WI38 (cell line): Measurements from ENCODE around the gene GSX2.

Source experiments
- H3K4me3 ChIP-seq: 2 replicates; pipeline ENCODE4 v1.5.1; 2011; ENCODE audit warnings: low read depth, mild to moderate bottlenecking, control low read depth, low read length
- TF ChIP-seq, protein P1 (sequence below): IDR thresholded peaks from 2 replicates; pipeline ENCODE4 v1.5.1; 2012; ENCODE audit warnings: low read depth, mild to moderate bottlenecking, control low read depth, low read length

GSX2 gene

DNA sequence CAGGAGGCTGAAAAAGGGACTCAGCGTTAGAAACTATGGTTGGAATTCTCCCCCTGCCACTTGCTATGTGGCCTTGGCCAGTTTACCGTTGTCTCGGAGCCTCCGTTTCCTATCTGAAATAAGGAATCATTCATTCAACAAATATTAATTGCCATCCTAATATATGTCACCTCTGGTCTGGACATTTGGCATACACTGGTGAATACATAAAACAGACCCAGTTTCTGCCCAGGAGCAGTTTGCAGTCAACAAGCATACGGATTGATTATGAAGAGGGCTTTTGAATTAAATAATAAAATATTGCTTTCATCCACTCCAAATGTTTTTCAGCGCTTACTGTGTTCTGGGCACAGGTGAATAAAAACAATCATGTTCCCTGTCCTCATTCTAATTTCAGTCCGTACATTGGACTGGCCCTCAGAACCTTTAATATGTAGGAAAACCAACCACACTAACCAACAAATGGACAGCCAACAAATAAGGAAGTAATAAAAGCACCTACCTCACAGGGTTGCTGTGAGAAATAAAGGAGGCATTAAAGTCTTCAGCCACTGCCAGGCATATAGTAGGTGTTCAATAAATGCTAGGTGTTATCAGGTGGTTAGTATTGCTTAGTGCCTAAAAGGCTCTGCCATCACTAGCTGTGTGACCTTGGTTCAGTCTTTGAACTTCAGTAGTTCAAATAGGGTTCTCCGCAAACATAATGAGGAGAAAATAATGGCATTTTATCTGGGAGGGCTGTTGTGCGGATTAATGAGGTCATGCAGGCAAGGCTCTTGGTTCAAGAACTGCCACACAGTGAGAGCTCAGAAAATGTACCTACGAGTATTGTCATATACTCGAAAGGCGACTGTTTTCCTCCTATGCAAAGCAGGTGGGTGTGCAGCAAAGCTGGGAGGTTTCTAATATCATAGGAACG, 7.3 kb upstream of the GSX2 start:
- TF ChIP-seq, protein P1, sequence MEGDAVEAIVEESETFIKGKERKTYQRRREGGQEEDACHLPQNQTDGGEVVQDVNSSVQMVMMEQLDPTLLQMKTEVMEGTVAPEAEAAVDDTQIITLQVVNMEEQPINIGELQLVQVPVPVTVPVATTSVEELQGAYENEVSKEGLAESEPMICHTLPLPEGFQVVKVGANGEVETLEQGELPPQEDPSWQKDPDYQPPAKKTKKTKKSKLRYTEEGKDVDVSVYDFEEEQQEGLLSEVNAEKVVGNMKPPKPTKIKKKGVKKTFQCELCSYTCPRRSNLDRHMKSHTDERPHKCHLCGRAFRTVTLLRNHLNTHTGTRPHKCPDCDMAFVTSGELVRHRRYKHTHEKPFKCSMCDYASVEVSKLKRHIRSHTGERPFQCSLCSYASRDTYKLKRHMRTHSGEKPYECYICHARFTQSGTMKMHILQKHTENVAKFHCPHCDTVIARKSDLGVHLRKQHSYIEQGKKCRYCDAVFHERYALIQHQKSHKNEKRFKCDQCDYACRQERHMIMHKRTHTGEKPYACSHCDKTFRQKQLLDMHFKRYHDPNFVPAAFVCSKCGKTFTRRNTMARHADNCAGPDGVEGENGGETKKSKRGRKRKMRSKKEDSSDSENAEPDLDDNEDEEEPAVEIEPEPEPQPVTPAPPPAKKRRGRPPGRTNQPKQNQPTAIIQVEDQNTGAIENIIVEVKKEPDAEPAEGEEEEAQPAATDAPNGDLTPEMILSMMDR, result no peak
- peak overlapping the region; percentile 59 for H3K4me3 ChIP-seq

DNA sequence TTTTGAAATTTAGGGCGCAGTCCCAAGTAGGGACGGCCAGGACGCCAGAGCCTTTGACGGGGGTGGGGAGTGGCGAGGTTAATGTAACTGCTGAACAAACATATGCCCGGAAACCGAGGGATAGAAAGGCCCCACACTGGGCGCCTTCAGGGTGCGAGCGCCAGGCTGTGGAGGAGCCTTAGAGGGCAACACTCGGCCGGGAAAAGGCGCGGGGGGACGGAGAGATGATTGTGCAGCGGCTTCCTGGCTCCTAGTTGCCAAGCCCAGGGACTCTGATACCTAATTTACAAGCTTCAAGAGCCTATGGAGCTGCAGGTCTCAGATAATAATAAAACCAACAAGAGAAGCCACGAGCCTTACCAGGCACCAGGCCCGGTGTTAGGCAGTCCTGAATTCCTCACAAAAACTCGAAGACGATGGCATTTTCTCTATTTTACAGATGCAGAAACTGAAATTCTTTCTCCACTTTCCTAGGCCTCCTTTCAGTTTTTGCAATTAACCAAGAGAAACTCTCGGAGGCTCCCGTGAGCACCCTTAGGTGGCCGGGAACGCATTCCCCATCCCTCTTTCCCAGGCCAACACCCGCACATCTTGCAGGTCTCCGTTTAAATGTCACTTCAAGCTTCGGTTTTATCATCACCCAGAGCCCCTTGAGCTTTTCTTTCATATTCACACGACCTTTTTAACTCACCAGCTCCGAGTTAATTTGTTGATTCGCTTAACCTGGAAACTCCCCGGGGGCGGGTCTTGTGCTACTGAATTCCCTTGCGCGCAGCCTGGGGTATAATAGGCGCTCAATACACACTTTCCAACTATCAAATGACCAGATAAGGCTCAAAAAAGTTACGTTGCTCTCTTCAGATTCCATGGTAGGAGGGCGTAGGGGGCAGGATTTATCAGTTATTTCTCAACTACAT, 6.4 kb upstream of the GSX2 start:
- H3K4me3 ChIP-seq, result no peak overlapping the region
- TF ChIP-seq, protein P1, result no peak

GRCh38 chr4:54094451-54094850, 5.5 kb upstream of the GSX2 start:
- no peak overlapping the region for H3K4me3 ChIP-seq

GRCh38 chr4:54095110-54095825, 4.7 kb upstream of the GSX2 start:
- TF ChIP-seq, protein P1, result no peak
- no peak overlapping the region for H3K4me3 ChIP-seq

More at GRCh38 chr4:54094451-54094850, 5.5 kb upstream of the GSX2 start:
- TF ChIP-seq, protein P1, result no peak

DNA sequence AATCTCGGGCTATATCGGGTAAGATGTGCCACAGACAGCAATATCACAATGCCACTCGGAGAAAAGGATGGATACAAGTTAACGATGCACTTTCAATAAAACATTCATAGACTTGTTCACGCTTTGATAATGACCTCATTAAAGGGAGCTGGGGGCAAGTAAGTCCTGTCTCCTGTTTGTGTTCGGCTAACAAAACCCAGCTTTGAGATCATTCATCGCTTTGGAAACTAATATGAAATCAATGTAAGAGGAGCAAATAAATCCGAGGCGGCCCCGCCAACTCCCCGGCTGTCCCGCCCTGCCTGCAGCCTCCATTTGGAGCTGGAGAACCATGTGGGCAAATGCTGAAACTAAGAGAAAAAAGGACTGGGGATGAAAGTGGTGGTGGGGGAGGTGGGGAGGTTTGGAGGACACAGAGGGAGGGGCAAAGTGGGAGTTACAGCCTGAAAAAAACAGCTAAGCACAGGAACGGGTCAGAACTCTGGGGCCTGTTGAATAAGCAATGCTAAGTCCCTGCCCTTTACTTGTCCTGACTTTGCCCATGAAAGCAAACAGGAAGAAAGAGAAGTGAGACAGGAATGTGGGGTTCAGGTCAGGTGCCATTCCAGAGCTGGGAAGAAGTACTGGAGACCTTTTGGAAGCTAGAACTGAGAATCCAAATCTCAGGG, 3.5 kb upstream of the GSX2 start:
- TF ChIP-seq, protein P1, result no peak

DNA sequence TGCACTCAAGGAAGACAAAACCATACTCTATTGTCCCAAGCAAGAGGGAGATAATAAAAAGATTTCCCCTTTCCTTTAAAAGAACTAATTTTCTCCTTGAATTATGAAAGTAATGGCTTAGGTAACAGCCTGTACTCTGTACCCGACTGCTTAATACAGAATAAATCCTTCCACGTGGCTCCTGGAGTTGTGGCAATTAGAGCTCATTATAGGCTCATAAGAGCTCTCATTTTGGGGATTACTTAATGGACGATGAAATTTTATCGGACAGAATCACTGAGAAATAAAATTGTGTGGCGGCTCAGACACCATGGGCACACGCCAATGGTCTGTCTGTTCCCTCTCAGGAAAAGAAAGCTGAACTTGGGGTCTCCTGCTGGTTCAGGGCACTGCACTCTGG, 2.8 kb upstream of the GSX2 start:
- TF ChIP-seq, protein P1, result no peak
- H3K4me3 ChIP-seq, result no peak overlapping the region

More for the DNA sequence above, 3.5 kb upstream of the GSX2 start:
- no peak overlapping the region for H3K4me3 ChIP-seq
